Lower leg skin (tissue), 3 donors: ENCODE results near the gene UBE3D.

Experiments
- POLR2A ChIP-seq, 2 donors: fragments of 450-650 bp; IDR thresholded peaks; one replicate each; pipeline ENCODE4 v1.6.1; 2016 to 2017; ENCODE audit warnings: antibody characterized with exemption in 2 of 2, mild to moderate bottlenecking in 1 of 2, moderate library complexity in 1 of 2
- TF ChIP-seq, protein P1 (sequence below), 3 donors: fragments of 450-650 bp; IDR thresholded peaks; one replicate each; pipeline ENCODE4 v1.5.1; 2016; ENCODE audit warnings: antibody characterized with exemption in 3 of 3, mild to moderate bottlenecking in 3 of 3, moderate library complexity in 2 of 3

DNA sequence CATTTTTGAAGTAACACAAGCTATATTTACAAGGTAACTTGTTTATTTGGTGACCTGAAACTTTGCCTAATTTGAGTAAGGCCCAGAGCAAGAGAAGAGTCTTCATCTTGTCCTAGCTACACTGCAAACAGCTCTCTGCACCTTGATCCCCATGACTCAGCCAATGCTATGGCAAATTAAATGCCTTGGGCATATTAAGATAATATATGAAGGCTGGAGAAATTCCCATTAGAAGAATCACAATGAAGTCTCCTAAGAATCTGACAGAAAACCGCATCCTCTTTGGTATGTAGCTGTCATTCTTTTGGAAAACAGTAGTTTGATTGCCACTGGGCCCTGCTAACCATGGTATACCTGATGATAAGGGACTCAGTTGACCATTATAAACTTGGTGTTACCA lies 204.5 kb downstream of the UBE3D start:
- TF ChIP-seq, protein P1, sequence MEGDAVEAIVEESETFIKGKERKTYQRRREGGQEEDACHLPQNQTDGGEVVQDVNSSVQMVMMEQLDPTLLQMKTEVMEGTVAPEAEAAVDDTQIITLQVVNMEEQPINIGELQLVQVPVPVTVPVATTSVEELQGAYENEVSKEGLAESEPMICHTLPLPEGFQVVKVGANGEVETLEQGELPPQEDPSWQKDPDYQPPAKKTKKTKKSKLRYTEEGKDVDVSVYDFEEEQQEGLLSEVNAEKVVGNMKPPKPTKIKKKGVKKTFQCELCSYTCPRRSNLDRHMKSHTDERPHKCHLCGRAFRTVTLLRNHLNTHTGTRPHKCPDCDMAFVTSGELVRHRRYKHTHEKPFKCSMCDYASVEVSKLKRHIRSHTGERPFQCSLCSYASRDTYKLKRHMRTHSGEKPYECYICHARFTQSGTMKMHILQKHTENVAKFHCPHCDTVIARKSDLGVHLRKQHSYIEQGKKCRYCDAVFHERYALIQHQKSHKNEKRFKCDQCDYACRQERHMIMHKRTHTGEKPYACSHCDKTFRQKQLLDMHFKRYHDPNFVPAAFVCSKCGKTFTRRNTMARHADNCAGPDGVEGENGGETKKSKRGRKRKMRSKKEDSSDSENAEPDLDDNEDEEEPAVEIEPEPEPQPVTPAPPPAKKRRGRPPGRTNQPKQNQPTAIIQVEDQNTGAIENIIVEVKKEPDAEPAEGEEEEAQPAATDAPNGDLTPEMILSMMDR (IDR thresholded peaks at IDR 0.05) = no peak
- TF ChIP-seq POLR2A (IDR thresholded peaks at IDR 0.05) = no peak
